Measurements from ENCODE around the gene ZNF408. TPM values are rescaled to one million over a fixed set of nuclear protein-coding genes. Genes with fewer than 3 reads are reported as not detected.

Gene ZNF408
- 9.3 and 10.1 TPM in 2 replicates for total RNA-seq

DNA sequence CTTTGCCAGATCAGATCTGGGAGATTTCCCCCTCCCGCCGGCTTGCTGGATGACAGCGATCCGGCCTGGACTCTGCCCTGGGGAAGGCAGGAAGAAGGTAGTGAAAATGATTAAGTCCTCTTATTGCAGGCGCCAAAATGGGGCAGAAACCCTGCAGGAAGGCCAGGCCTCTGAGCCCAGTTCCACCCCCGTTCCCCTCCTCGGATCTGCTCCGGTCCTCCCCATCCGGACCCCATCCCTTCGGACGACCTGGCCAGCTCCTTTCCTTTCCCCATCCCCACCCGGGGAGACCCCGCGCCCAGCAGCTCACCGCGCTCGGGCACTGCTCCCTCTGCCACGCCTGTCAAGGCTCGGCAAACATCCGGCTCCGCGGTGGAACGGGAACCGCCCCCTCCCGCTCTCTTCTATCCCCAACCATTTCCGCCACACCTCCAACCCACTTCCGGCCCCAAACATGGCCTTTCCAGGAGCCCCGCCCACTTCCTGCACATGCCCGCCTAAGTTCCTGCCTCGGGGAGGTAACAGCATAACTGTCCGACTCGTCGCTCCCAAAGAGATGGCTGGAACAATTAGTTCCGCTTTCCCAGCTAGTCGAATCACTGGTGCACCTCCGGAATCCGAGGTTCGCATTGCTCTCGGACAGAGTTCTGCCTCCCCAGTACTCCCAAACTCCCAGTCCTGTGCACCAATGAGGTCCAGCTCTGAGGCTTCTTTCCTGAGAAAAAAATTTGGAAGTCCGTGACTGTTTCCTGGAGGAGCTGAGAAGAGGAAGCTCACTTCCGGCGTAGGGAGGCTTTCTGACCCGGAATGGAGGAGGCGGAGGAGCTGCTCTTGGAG is at the start of gene ZNF408, which contains the start of gene ARHGAP1:
Gene ZNF408, plus strand, starts transcription at position 791 of the 837 bp plus-strand sequence. Its CDS starts 17 bp downstream, at position 808.
Gene ARHGAP1, minus strand, starts transcription at position 379 of the 837 bp plus-strand sequence. CDS start 4,512 bp downstream, outside the sequence.

DNA sequence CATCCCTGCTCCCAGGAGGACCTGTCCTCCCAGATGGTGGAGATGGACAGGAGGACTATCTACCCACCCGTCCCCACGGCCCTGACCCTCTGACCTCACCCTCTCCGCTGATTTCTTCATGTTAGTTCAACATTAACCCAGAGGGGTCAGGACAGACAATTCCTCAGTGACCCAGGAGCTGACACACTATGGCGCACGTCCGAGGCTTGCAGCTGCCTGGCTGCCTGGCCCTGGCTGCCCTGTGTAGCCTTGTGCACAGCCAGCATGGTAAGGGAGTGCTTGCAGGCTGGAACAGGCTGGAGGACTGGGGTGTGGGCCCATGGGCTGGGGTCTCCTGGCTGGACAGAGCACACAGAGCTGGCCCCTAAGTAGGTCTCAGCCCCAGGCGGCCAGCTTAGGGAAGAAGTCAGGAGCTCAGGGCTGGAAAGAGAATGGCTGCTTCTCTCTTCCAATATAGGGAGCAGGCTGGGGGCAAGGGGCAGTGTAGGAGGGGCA is 18.3 kb downstream of the ZNF408 start, which contains the start of gene F2:
Gene F2, plus strand, starts transcription at position 166 of the 495 bp plus-strand sequence. Its CDS starts 23 bp downstream, at position 189.

Other genes starting within 250 kb of the ZNF408 start
- gene AMBRA1, start 107.0 kb upstream of the ZNF408 start, total RNA-seq: 14.6 and 29.0 TPM in 2 replicates
- gene HARBI1, start 83.8 kb upstream of the ZNF408 start, total RNA-seq: 4.8 and 5.9 TPM in 2 replicates
- 61.2 and 75.2 TPM in 2 replicates for gene ATG13, start 83.5 kb upstream of the ZNF408 start, total RNA-seq
- gene ARHGAP1, start 412 bp upstream of the ZNF408 start, total RNA-seq: 45.7 and 85.3 TPM in 2 replicates
- not detected in 2 replicates for gene F2, start 18.2 kb downstream of the ZNF408 start, total RNA-seq
- gene CKAP5, start 145.2 kb downstream of the ZNF408 start, total RNA-seq: 55.8 and 109 TPM in 2 replicates
- gene LRP4, start 217.5 kb downstream of the ZNF408 start, total RNA-seq: 8.6 and 12.5 TPM in 2 replicates
- 14.3 and 21.1 TPM in 2 replicates for gene CSTPP1, start 235.7 kb downstream of the ZNF408 start, total RNA-seq